Loucy (cell line): ENCODE measurements around the gene KCNK3.

Experiments used
- EZH2phosphoT487 ChIP-seq: fragments of 200-600 bp; IDR thresholded peaks from 2 replicates; pipeline ENCODE4 v1.6.1; 2018; ENCODE audit warnings: antibody characterized with exemption, mild to moderate bottlenecking, moderate library complexity, borderline replicate concordance
- TF ChIP-seq, protein P1 (sequence below): fragments of 200-600 bp; sonication (generic); conservative IDR thresholded peaks from 2 replicates; pipeline ENCODE4 v1.5.1; 2014; ENCODE audit warnings: mild to moderate bottlenecking, antibody characterized with exemption, low read length

DNA sequence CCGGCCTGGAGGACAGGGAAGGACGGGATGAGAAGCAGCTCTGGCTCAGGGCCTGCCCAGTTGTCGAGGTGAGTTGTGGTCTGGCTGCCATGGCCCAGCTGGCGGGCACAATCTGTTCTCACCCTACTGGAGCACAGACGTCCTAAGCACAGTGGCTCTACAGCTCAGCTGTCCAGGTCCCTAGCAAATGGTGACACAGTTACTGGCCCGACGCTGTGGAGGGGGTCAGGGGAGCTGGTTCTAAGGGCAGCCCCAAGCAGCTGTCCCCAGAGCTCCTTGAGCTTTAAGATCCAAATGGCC, 32.9 kb downstream of the KCNK3 start:
- TF ChIP-seq, protein P1, sequence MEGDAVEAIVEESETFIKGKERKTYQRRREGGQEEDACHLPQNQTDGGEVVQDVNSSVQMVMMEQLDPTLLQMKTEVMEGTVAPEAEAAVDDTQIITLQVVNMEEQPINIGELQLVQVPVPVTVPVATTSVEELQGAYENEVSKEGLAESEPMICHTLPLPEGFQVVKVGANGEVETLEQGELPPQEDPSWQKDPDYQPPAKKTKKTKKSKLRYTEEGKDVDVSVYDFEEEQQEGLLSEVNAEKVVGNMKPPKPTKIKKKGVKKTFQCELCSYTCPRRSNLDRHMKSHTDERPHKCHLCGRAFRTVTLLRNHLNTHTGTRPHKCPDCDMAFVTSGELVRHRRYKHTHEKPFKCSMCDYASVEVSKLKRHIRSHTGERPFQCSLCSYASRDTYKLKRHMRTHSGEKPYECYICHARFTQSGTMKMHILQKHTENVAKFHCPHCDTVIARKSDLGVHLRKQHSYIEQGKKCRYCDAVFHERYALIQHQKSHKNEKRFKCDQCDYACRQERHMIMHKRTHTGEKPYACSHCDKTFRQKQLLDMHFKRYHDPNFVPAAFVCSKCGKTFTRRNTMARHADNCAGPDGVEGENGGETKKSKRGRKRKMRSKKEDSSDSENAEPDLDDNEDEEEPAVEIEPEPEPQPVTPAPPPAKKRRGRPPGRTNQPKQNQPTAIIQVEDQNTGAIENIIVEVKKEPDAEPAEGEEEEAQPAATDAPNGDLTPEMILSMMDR: no peak
- no peak for TF ChIP-seq EZH2phosphoT487
